SU-DHL-6 (cell line): ENCODE results near the gene ART3.

ENCODE experiments used
- H2AFZ ChIP-seq: fragments of 200-600 bp; sonication (generic); 2 replicates; pipeline ENCODE4 v1.6.1; 2014; ENCODE audit warnings: low read depth, mild to moderate bottlenecking, moderate library complexity, mixed read lengths, antibody characterized with exemption, low read length; ENCODE audit not compliant: severe bottlenecking
- H3F3A ChIP-seq: fragments of 200-600 bp; shearing (Covaris generic); 2 replicates; pipeline ENCODE4 v1.6.0; 2016; ENCODE audit warnings: antibody characterized with exemption, mild to moderate bottlenecking; ENCODE audit not compliant: insufficient read depth
- H3K27ac ChIP-seq: fragments of 200-600 bp; sonication (generic); 2 replicates; pipeline ENCODE4 v1.5.1; 2016; ENCODE audit warnings: low read depth, mild to moderate bottlenecking, low read length, moderate library complexity, mixed read lengths
- H3K27me3 ChIP-seq: fragments of 200-600 bp; sonication (generic), shearing (Covaris generic); 2 replicates; pipeline ENCODE4 v1.6.0; 2014; ENCODE audit warnings: mild to moderate bottlenecking, low read length
- H3K36me3 ChIP-seq: fragments of 200-600 bp; sonication (generic); 2 replicates; pipeline ENCODE4 v1.6.1; 2014; ENCODE audit warnings: mild to moderate bottlenecking, low read length, mixed read lengths
- H3K4me2 ChIP-seq: fragments of 300-600, 200-600 bp; shearing (Covaris generic), sonication (generic); 2 replicates; pipeline ENCODE4 v1.6.0; 2014; ENCODE audit warnings: low read length, low read depth, mild to moderate bottlenecking; ENCODE audit not compliant: poor library complexity, severe bottlenecking
- H3K4me3 ChIP-seq: fragments of 200-600 bp; sonication (generic); 2 replicates; pipeline ENCODE4 v1.5.1; 2014; ENCODE audit warnings: antibody characterized with exemption, low read length, mild to moderate bottlenecking, mixed read lengths; ENCODE audit not compliant: insufficient read depth, poor library complexity, severe bottlenecking
- H3K79me2 ChIP-seq: fragments of 200-600 bp; sonication (generic); 2 replicates; pipeline ENCODE4 v1.6.1; 2014; ENCODE audit warnings: mild to moderate bottlenecking, low read length, moderate library complexity; ENCODE audit not compliant: insufficient read depth
- H3K9ac ChIP-seq: fragments of 200-600 bp; sonication (generic); 2 replicates; pipeline ENCODE4 v1.7.0; 2014; ENCODE audit warnings: mild to moderate bottlenecking, low read length
- H3K9me2 ChIP-seq: fragments of 200-600 bp; sonication (generic); replicated peaks from 2 replicates; pipeline ENCODE4 v1.6.1; 2014; ENCODE audit warnings: low read length; ENCODE audit not compliant: insufficient read depth
- H3K9me3 ChIP-seq: fragments of 200-600 bp; sonication (generic); 2 replicates; pipeline ENCODE4 v1.6.1; 2014; ENCODE audit warnings: low read length, mixed read lengths; ENCODE audit not compliant: insufficient read depth
- H4K20me1 ChIP-seq: fragments of 200-600 bp; sonication (generic); 2 replicates; pipeline ENCODE4 v1.6.1; 2014; ENCODE audit warnings: low read depth, mild to moderate bottlenecking, antibody characterized with exemption, low read length, moderate library complexity, mixed read lengths
- CTCF ChIP-seq: fragments of 200-600 bp; sonication (generic); IDR thresholded peaks from one replicate; pipeline ENCODE4 v1.5.1; 2017; ENCODE audit warnings: antibody characterized with exemption, mild to moderate bottlenecking, low read length, moderate library complexity; ENCODE audit not compliant: insufficient read depth, poor library complexity, severe bottlenecking
- EZH2phosphoT487 ChIP-seq: fragments of 200-600 bp; sonication (generic), shearing (Covaris generic); conservative IDR thresholded peaks from 2 replicates; pipeline ENCODE4 v1.6.1; 2018; ENCODE audit warnings: mild to moderate bottlenecking, antibody characterized with exemption, low read length, moderate library complexity, mixed read lengths

Gene ART3

GRCh38 chr4:76116821-76117220 is 42.3 kb downstream of the ART3 start:
- no peak overlapping the region for H2AFZ ChIP-seq

GRCh38 chr4:76117536-76117935 is 43.0 kb downstream of the ART3 start:
- Histone ChIP-seq H3K9ac (no peak overlapping the region), H3K9me3 (no peaks in the 10 kb centered on the region), H3K27me3 (no peaks in the 10 kb centered on the region), H3K79me2 (no peaks in the 10 kb centered on the region), H3K4me3 (no peak overlapping the region), H3K27ac (no peak overlapping the region), H2AFZ (no peak overlapping the region), H4K20me1 (no peaks in the 10 kb centered on the region), H3K36me3 (peaks cover 14% of the 10 kb centered on the region; the same call in 1 of the 2 replicates), H3F3A (no peaks in the 10 kb centered on the region), H3K4me2 (no peak overlapping the region), H3K9me2 (no peaks in the 10 kb centered on the region)
- no peak for TF ChIP-seq EZH2phosphoT487
- no peak for TF ChIP-seq CTCF

More at GRCh38 chr4:76116821-76117220, 42.3 kb downstream of the ART3 start:
- peaks cover 14% of the 10 kb centered on the region; the same call in 1 of the 2 replicates for H3K36me3 ChIP-seq
- H3K4me2 ChIP-seq, result no peak overlapping the region
- H3K79me2 ChIP-seq, result no peaks in the 10 kb centered on the region
- no peaks in the 10 kb centered on the region for H3K27me3 ChIP-seq
- H3K27ac ChIP-seq, result no peak overlapping the region
- no peak overlapping the region for H3K9ac ChIP-seq
- H3K4me3 ChIP-seq, result no peak overlapping the region
- H4K20me1 ChIP-seq, result no peaks in the 10 kb centered on the region
- no peaks in the 10 kb centered on the region for H3K9me3 ChIP-seq
- no peaks in the 10 kb centered on the region for H3K9me2 ChIP-seq
- no peaks in the 10 kb centered on the region for H3F3A ChIP-seq
- TF ChIP-seq EZH2phosphoT487, result no peak

- H4K20me1 ChIP-seq, result no peaks in the 10 kb centered on the region
- H3K9me2 ChIP-seq, result no peaks in the 10 kb centered on the region
- no peak overlapping the region for H3K9ac ChIP-seq
- H3K79me2 ChIP-seq, result no peaks in the 10 kb centered on the region
- no peaks in the 10 kb centered on the region for H3K9me3 ChIP-seq
- H2AFZ ChIP-seq, result no peak overlapping the region
- no peak overlapping the region for H3K4me3 ChIP-seq
- H3F3A ChIP-seq, result no peaks in the 10 kb centered on the region
- TF ChIP-seq CTCF, result no peak
- no peak for TF ChIP-seq EZH2phosphoT487
- H3K36me3 ChIP-seq, result peaks cover 11% of the 10 kb centered on the region; the same call in 1 of the 2 replicates
- H3K27ac ChIP-seq, result no peak overlapping the region
- no peak overlapping the region for H3K4me2 ChIP-seq
- no peaks in the 10 kb centered on the region for H3K27me3 ChIP-seq
Measured at GRCh38 chr4:76120199-76120598, 45.7 kb downstream of the ART3 start.

- Histone ChIP-seq H2AFZ (no peak overlapping the region), H3K27ac (no peak overlapping the region), H3K4me3 (no peak overlapping the region), H3F3A (no peaks in the 10 kb centered on the region), H3K9me3 (no peaks in the 10 kb centered on the region), H4K20me1 (no peaks in the 10 kb centered on the region), H3K9ac (no peak overlapping the region), H3K27me3 (no peaks in the 10 kb centered on the region), H3K4me2 (no peak overlapping the region), H3K9me2 (no peaks in the 10 kb centered on the region), H3K79me2 (no peaks in the 10 kb centered on the region), H3K36me3 (no peaks in the 10 kb centered on the region)
- TF ChIP-seq EZH2phosphoT487 (no peak), CTCF (no peak)
Measured at GRCh38 chr4:76125816-76126215, 51.3 kb downstream of the ART3 start.
